GM18505 (cell line): Measurements from ENCODE around the gene MYH6.

Experiments used
- ATAC-seq: cut with Tn5 transposase; IDR thresholded peaks from one replicate; pipeline ENCODE4 v1.9.1; 2021; ENCODE audit not compliant: unreplicated experiment
- POLR2A ChIP-seq: IDR thresholded peaks from 4 replicates; pipeline ENCODE4 v1.6.1; 2011; ENCODE audit warnings: borderline replicate concordance; ENCODE audit not compliant: insufficient read depth, insufficient read length; ENCODE audit errors: extremely low read depth

MYH6 gene

GRCh38 chr14:23377573-23378563 lies 30.2 kb downstream of the MYH6 start:
- no peak for TF ChIP-seq POLR2A
- ATAC-seq, result no peak

GRCh38 chr14:23377198-23377550 lies 30.9 kb downstream of the MYH6 start:
- no peak for TF ChIP-seq POLR2A
- no peak for ATAC-seq

GRCh38 chr14:23376482-23377197 lies 31.4 kb downstream of the MYH6 start, which contains the start of gene CMTM5:
TSS of gene CMTM5 (plus strand) at chr14:23377046. CDS start at chr14:23377252, 206 bp downstream.
- TF ChIP-seq POLR2A, result no peak
- ATAC-seq, result no peak

- no peak for TF ChIP-seq POLR2A
- no peak for ATAC-seq
Measured at GRCh38 chr14:23375527-23376251, 32.4 kb downstream of the MYH6 start.

- TF ChIP-seq POLR2A, result no peak
- no peak for ATAC-seq
Measured at GRCh38 chr14:23373041-23373440, 35.0 kb downstream of the MYH6 start.

GRCh38 chr14:23372509-23372908 lies 35.6 kb downstream of the MYH6 start, which contains the start of gene IL25:
TSS of gene IL25 (plus strand) at chr14:23372809.
- ATAC-seq, result no peak
- no peak for TF ChIP-seq POLR2A

- TF ChIP-seq POLR2A, result no peak
- no peak for ATAC-seq
Measured at GRCh38 chr14:23371865-23372264, 36.2 kb downstream of the MYH6 start.

- no peak for ATAC-seq
- TF ChIP-seq POLR2A, result no peak
Measured at GRCh38 chr14:23370221-23370620, 37.9 kb downstream of the MYH6 start.

- no peak for ATAC-seq
- no peak for TF ChIP-seq POLR2A
Measured at GRCh38 chr14:23366426-23366921, 41.6 kb downstream of the MYH6 start.

GRCh38 chr14:23365732-23366425 lies 42.2 kb downstream of the MYH6 start:
- no peak for ATAC-seq
- TF ChIP-seq POLR2A, result no peak

- no peak for ATAC-seq
- no peak for TF ChIP-seq POLR2A
Measured at GRCh38 chr14:23365036-23365731, 42.9 kb downstream of the MYH6 start, which contains the start of gene EFS. TSS of gene EFS (minus strand) at chr14:23365172. CDS start at chr14:23365025, 147 bp downstream.
